GM12875 (cell line): ENCODE results near the gene ZNF770.
A peak's percentile ranks its signal among the peaks of the same experiment; 100 is the strongest.

Experiments
- H3K4me3 ChIP-seq: one replicate; pipeline ENCODE4 v1.5.1; 2011; ENCODE audit warnings: low read depth, low read length, control low read depth
- TF ChIP-seq, protein P1 (sequence below): IDR thresholded peaks from 2 replicates; pipeline ENCODE4 v1.5.1; 2011; ENCODE audit warnings: low read depth, mild to moderate bottlenecking, control low read depth, inconsistent platforms, low read length, moderate library complexity, borderline replicate concordance; ENCODE audit not compliant: insufficient read depth

Gene ZNF770, protein sequence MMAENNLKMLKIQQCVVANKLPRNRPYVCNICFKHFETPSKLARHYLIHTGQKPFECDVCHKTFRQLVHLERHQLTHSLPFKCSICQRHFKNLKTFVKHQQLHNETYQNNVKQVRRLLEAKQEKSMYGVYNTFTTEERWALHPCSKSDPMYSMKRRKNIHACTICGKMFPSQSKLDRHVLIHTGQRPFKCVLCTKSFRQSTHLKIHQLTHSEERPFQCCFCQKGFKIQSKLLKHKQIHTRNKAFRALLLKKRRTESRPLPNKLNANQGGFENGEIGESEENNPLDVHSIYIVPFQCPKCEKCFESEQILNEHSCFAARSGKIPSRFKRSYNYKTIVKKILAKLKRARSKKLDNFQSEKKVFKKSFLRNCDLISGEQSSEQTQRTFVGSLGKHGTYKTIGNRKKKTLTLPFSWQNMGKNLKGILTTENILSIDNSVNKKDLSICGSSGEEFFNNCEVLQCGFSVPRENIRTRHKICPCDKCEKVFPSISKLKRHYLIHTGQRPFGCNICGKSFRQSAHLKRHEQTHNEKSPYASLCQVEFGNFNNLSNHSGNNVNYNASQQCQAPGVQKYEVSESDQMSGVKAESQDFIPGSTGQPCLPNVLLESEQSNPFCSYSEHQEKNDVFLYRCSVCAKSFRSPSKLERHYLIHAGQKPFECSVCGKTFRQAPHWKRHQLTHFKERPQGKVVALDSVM

DNA sequence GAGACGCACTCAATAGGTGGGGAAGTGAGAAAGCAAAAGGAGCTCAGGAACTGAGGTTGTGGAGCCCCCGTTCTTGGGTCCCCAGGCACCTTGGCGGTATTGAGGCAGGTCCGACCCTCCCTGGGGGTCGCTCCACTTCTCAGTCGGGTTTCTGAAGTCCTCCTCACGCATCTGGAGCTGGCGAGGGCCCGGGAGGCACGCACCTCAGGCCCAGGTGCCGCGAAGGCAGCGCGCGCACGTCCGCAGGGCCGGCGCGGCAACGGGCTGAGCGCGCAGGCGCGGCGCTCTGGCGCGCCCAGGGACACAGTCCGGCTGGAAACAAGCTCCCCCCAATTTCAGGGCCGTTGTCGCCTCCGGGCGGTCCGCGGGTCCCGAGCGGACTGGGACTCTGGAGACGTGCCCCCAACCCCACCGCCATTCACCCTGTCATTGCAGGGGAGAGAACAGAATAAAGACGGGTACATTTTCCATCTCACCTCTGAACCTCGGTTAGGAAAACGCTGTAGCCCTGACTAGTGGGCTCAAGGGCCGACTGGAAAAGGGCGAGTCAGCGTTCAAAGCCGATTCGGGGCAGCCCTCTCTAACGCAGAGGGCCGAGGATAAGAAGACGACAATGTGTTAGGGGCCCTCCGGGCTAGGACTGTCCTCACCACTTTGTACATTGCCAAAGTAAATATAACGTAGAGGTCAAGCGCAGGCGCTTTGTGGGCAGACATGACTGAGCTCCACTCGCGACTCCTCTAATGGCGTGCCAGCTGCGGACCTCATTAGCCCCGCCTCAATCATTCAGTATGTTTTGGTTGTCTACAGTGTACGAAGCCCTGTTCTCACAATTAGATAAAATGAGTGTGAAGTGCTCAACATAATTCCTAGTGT, at the start of gene ZNF770:
Gene ZNF770, minus strand, starts transcription at position 261 of the 876 bp plus-strand sequence. CDS start 4,853 bp downstream, outside the sequence.
- H3K4me3 ChIP-seq, result peak within 1 kb of the TSS; percentile 83
- TF ChIP-seq, protein P1, sequence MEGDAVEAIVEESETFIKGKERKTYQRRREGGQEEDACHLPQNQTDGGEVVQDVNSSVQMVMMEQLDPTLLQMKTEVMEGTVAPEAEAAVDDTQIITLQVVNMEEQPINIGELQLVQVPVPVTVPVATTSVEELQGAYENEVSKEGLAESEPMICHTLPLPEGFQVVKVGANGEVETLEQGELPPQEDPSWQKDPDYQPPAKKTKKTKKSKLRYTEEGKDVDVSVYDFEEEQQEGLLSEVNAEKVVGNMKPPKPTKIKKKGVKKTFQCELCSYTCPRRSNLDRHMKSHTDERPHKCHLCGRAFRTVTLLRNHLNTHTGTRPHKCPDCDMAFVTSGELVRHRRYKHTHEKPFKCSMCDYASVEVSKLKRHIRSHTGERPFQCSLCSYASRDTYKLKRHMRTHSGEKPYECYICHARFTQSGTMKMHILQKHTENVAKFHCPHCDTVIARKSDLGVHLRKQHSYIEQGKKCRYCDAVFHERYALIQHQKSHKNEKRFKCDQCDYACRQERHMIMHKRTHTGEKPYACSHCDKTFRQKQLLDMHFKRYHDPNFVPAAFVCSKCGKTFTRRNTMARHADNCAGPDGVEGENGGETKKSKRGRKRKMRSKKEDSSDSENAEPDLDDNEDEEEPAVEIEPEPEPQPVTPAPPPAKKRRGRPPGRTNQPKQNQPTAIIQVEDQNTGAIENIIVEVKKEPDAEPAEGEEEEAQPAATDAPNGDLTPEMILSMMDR, result no peak

DNA sequence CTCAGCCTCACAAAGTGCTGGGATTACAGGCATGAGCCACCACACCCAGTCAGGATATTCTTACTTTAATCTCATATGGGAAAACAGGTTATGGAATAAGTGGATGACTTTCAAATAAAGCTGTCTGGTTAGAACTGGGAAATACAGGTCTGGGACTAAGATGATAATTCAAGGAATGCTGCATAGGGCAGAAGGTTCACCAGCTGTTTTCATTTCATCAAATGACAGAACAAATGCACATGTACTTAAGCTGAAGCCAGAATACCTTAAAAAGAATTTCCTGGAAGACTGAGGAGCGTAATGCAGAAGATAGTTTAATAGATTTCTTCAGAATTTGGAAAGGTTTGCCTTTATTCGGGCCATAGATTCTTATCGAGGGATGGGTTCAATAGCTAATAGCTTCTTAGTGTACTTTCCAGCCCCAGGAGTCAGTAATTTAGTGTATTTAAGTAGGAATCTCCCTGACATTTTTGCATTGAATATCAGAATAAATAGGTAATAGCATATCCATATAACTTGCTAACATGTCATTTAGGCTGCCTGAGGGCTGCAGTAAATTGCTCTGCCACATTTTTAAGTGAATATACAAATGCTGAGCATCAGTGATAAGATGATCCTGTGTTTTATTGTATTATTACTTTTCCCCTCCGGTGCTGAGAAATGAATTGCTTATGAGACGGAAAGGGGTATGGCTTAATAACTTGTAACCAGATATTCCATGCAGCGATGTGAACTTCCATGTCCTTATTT, 40.3 kb upstream of the ZNF770 start:
- no peak overlapping the region for H3K4me3 ChIP-seq
- TF ChIP-seq, protein P1, result no peak

DNA sequence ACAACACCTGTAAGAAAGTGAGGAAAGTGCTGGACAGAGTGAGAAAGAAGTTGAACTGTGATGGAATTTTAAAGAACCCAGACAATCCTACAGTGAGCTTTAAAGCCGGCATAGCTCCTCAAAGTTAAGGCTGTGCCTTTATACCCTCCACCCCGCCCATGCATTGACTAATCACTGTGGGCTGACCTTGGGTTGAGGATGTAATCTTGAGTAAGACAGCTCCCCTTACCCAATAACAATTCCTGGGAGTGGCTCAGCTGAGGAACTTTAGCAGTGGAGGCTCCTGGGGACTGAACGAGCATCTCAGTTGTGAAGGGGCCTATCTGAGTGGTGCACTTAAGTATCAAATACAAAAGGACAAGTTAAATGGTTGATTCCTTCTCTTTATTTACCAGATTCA, 35.7 kb upstream of the ZNF770 start:
- TF ChIP-seq, protein P1, result no peak
- H3K4me3 ChIP-seq, result no peak overlapping the region

DNA sequence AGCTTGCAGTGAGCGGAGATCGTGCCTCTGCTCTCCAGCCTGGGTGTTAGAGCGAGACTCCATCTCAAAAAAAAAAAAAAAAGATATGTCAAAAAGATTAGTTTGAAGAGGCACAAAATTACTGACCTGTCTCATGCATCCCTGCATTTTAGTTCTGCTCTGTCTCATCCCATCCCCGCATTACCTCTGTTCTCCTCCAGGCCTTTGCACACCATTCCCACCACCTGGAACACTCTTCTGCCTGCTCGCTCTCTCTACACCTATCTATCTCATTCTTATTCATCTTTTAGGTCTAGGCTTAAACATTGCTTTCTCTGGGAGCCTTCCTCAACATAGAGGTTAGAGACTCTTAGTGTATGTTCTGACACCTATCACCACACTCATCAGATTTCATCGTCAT, 32.9 kb upstream of the ZNF770 start:
- TF ChIP-seq, protein P1, result no peak

DNA sequence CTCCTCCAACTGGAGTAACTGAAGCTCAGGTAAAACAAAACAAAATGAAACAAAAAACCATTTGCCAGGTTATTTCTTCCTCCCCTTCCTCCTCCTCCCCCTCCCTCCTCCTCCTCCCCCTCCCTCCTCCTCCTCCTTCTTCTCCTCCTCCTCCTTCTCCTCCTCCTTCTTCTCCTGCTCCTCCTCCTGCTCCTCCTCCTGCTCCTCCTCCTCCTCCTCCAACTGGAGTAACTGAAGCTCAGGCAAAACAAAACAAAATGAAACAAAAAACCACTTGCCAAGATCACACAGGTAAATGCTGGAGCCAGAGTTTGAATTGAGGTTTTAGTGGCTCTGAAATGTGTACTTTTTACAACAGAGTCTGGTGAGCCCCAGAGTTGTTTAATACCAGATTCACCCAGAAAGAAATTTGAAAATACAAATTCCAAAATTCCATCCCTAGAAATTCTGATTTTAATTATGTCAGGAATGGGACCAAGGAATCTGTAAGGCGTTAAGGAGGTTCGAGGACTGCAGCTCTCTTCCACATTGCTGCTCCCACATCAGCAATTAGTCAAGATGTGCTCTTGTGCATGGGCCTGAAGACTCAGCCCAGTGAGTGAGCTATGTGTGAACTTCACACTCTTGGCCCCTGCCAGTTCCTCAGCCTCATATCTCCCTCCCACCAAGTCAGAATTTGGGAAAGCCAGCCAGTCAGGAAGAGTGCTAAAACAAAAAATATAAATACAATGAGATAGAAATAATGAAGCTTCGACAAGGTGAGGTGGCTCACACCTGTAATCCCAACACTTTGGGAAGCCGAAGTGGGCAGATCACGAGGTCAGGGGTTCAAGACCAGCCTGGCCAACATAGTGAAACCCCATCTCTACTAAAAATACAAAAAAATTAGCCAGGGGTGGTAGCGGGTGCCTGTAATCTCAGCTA, 31.6 kb upstream of the ZNF770 start:
- TF ChIP-seq, protein P1, result no peak
- no peak overlapping the region for H3K4me3 ChIP-seq

More for the DNA sequence above, 32.9 kb upstream of the ZNF770 start:
- no peak overlapping the region for H3K4me3 ChIP-seq
